T-helper 22 cell (primary cell): Measurements from ENCODE around the gene GSDMA.
"Not testable (repeated sequence)": the region's sequence is repeated elsewhere in the genome, so short reads cannot be mapped to it uniquely, and the experiment has no call there.

Experiments used
- DNase-seq: peaks from one replicate; pipeline ENCODE4 v3.0.0-alpha.2; 2020; ENCODE audit warnings: low read depth

Gene GSDMA

GRCh38 chr17:39997543-39997942 lies 34.7 kb downstream of the GSDMA start:
- no peak for DNase-seq

GRCh38 chr17:39999067-39999466 lies 36.3 kb downstream of the GSDMA start:
- no peak for DNase-seq

DNA sequence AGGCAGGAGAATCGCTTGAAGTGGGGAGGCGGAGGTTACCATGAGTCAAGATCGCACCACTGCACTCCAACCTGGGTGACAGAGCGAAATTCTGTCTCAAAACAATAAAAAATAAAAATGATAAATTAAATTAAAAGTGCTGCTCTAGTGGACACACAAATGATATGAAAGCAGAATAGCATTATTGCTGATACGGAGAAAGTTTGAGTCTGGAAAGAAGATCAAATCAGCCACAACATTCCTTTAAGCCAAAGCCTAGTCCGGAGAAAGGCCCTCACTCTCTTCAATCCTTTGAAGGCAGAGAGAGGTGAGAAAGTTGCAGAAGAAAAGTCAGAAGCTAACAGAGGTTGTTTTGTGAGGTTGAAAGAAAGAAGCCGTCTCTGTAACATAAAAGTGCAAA lies 37.4 kb downstream of the GSDMA start:
- DNase-seq, result no peak

DNA sequence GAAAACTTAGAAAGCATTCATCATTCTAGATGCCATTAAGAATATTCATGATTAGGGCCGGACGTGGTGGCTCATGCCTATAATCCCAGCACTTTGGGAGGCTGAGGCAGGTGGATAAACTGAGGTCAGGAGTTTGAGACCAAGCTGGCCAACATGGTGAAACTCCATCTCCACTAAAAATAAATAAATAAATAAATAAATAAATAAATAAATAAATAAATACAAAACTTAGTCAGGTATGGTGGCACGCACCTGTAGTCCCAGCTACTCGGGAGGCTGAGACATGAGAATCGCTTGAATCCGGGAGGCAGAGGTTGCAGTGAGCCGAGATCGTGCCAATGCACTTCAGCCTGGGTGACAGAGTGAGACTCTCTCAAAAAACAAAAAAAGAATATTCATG lies 38.5 kb downstream of the GSDMA start:
- not testable (repeated sequence) for DNase-seq

GRCh38 chr17:40004072-40004471 lies 41.3 kb downstream of the GSDMA start:
- no peak for DNase-seq

DNA sequence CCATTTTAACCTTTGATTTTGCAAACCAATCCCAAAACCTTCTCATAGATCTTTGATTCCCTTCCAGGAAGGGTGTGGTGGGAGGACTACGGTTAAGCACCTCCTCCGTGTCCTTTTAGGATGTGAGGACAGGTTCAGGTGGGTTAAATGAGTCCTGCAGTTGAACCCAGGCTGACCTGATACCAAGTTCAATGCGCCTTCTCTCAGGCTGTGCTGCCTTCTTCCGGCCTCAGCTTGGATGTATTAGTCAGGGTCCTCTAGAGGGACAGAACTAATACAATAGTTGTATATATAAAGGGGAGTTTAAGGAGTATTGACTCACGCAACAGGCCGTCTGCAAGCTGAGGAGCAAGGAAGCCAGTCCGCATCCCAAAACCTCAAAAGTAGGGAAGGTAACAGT lies 41.9 kb downstream of the GSDMA start:
- no peak for DNase-seq

DNA sequence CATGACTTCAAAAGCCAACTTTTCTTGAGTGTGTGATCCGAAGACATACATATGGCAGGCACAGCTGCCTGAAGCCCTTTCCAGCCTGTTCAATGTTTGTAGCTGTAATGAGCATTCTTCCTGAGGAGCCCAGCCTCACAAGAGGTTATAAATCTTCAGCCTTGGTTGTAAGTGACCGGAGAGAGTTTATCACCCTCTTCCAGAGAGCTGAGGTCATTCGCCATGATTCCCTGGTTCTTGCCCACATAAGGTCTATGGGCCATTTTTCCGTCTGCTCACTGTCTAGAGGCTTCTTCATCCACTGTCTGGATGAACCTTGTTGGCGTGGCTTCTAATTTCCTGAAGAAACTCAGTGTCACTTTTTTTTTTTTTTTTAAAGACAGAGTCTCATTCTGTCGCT lies 42.7 kb downstream of the GSDMA start:
- DNase-seq, result no peak

DNA sequence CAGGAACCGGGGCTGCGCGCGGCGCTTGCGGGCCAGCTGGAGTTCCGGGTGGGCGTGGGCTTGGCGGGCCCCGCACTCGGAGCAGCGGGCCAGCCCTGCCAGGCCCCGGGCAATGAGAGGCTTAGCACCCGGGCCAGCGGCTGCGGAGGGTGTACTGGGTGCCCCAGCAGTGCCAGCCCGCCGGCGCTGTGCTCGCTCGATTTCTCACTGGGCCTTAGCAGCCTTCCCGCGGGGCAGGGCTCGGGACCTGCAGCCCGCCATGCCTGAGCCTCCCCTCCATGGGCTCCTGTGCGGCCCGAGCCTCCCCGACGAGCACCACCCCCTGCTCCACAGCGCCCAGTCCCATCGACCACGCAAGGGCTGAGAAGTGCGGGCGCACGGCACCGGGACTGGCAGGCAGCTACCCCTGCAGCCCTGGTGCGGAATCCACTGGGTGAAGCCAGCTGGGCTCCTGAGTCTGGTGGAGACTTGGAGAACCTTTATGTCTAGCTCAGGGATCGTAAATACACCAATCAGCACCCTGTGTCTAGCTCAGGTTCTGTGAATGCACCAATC lies 48.2 kb downstream of the GSDMA start:
- DNase-seq, result not testable (repeated sequence)

- DNase-seq, result not testable (repeated sequence)
These were observed 49.3 kb downstream of the GSDMA start for GRCh38 chr17:40012017-40012647.

DNA sequence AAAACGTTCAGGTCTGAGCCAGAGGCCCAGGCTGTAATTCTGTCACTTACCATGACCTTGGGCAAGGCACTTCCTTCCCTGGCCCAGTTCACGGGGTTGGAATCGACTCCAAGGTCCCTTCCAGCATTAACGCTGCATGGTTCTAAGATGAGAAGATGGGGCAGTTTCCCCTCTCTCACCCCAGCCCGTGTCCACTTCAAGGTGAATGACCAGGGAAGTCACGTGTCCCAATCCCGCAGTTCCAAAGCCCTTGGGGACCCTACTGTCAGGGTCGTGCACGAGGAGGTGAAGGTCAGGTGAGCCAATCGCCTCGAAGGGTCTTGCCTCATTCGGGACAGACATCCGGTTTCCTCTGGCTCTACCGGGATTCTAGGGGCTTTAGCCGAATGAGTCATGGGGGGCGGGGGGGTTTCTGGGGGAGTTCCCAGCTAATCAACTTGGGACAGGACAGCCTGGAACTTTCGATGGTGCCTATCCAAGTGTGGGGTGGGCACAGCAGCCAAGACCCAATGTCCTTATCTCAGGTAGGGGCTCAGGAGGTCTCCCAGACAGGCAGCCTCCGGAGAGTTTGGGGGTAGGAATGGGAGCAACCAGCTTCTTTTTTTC lies 51.7 kb downstream of the GSDMA start:
- no peak for DNase-seq

- DNase-seq, result no peak
These were observed 52.5 kb downstream of the GSDMA start, which contains the start of gene CSF3 for GRCh38 chr17:40015005-40015997. TSS of gene CSF3 (plus strand) at chr17:40015440. CDS start at chr17:40015475, 35 bp downstream.

- DNase-seq, result no peak
These were observed 53.5 kb downstream of the GSDMA start for GRCh38 chr17:40015998-40016985.

GRCh38 chr17:40017422-40018080 lies 54.7 kb downstream of the GSDMA start:
- no peak for DNase-seq

- DNase-seq, result no peak
These were observed 55.7 kb downstream of the GSDMA start for GRCh38 chr17:40018211-40019121.

GRCh38 chr17:40019140-40019991 lies 56.6 kb downstream of the GSDMA start:
- DNase-seq, result no peak

DNA sequence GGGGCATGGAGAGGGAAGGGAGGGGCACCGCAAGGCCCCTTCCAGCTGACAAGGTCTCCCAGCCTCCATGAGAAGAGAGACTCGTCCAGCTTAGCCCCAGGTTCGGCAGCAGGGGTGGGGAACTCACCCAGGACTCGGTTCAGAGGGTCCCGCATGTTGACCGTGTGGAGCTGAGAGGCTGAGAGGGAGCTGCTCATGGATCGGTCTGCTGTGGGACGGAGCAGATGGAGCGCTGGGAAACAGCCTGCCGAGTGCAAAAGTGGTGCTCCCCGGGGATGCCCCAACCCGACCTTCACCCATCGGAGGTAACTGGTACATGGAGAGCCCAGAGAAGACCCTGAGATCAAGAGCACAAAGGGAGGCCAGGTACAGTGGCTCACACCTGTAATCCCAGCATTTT lies 57.3 kb downstream of the GSDMA start:
- DNase-seq, result no peak

DNA sequence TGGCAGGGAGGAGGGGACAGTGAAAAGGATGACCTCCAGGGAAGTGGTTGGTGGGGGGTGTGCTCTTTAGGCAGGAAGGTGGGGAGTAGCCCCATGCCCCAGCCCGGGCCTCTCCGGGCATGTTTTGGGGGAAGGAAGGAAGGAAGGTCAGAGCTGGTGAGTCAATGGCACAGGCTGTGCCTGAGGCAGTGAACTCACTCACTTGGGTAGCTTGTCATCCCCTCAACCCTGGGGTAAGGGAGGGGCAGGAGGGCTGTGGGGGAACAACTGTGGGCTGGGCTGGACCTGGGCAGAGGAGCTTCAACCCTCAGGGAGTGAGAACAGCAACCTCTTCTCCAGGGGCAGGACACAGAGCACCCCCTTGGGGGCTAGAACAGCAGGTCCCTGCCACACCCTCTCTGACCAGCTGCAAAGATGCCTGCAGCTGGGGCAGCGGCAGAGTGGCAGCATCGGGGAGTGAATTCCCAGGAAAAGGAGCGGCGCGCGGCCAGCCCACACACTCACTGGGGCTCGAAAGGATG lies 58.7 kb downstream of the GSDMA start:
- DNase-seq, result no peak

DNA sequence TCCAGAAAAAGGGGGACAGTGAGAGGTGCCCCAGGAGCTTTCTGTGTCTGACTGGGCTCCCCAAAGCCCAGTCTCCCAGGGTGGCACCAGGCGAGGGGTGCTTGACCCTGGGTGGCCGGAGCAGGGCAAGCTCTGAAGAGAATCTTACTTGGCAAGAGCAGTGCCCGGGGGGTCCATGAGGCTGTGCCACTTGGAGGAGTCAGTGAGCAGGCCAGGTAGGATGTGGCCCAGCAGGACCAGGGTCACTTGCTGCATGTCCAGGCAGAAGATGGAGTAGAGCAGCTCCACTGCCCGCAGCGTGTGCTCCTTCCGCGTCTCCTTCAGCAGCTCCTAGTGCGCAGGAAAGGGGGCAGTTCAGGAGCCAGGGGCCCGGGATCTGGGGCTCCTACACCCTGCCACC lies 59.7 kb downstream of the GSDMA start:
- DNase-seq, result no peak
